ENCODE data around the gene MAP7. TPM values are rescaled to one million over a fixed set of nuclear protein-coding genes. Genes with fewer than 3 reads are reported as not detected.

The MAP7 gene
- polyA plus RNA-seq, 1 donor from 2014 or later, result 5.1 TPM

DNA sequence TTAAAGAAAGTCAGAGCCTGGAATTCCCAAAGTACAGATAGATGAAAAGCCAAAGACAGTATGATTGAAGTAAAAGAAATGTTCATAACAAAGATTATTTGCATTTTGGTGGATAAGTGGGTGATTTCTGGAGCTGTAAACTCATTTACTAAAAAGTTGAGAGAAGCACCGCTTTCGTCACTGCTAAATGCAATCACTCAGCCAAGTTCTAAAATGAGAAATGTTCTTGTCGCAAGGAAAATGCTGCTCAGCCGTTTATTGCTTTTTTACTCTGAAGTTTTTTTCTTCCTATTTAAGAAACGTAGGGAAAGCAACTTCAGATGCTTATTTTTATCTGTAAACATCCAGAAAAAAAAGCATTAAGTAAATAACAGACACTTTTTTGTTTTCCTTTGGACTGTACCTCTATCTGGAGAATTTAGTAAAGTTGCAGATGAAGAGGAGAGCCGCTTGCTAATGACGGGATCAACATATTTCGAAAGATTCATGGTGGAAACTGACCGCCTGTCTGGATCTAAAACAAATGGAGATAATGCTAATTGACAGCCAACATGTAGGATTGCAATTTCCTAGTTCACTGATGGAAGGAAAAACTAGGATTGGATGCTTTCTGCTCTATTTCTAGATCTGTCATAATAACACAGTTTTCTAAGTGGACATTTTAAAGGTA is 166.8 kb downstream of the MAP7 start:
- H4K20me1 ChIP-seq (ENCODE audit: insufficient read depth), result no peaks in the 10 kb centered on the region
- no peak overlapping the region for H2AFZ ChIP-seq (ENCODE audit: low read depth, low read length)
- H3K27me3 ChIP-seq (ENCODE audit: insufficient read depth, low read depth, low read length), result no peaks in the 10 kb centered on the region
- TF ChIP-seq MXI1 (conservative IDR thresholded peaks at IDR 0.05; ENCODE audit: poor library complexity, severe bottlenecking), result no peak
- TF ChIP-seq POLR2AphosphoS5 (IDR thresholded peaks at IDR 0.05), result no peak
- TF ChIP-seq EZH2 (IDR thresholded peaks at IDR 0.05; ENCODE audit: borderline replicate concordance, insufficient read depth, low read length, poor library complexity, severe bottlenecking), result no peak
- no peak for TF ChIP-seq SMC3 (conservative IDR thresholded peaks at IDR 0.05; ENCODE audit: poor library complexity)
- no peak for TF ChIP-seq TAF1 (IDR thresholded peaks at IDR 0.05; ENCODE audit: low read depth)
- no peak for TF ChIP-seq CTCF (IDR thresholded peaks at IDR 0.05; ENCODE audit: poor library complexity, severe bottlenecking)
- TF ChIP-seq, protein P1, sequence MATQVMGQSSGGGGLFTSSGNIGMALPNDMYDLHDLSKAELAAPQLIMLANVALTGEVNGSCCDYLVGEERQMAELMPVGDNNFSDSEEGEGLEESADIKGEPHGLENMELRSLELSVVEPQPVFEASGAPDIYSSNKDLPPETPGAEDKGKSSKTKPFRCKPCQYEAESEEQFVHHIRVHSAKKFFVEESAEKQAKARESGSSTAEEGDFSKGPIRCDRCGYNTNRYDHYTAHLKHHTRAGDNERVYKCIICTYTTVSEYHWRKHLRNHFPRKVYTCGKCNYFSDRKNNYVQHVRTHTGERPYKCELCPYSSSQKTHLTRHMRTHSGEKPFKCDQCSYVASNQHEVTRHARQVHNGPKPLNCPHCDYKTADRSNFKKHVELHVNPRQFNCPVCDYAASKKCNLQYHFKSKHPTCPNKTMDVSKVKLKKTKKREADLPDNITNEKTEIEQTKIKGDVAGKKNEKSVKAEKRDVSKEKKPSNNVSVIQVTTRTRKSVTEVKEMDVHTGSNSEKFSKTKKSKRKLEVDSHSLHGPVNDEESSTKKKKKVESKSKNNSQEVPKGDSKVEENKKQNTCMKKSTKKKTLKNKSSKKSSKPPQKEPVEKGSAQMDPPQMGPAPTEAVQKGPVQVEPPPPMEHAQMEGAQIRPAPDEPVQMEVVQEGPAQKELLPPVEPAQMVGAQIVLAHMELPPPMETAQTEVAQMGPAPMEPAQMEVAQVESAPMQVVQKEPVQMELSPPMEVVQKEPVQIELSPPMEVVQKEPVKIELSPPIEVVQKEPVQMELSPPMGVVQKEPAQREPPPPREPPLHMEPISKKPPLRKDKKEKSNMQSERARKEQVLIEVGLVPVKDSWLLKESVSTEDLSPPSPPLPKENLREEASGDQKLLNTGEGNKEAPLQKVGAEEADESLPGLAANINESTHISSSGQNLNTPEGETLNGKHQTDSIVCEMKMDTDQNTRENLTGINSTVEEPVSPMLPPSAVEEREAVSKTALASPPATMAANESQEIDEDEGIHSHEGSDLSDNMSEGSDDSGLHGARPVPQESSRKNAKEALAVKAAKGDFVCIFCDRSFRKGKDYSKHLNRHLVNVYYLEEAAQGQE (IDR thresholded peaks at IDR 0.05; ENCODE audit: borderline replicate concordance), result no peak
- TF ChIP-seq RAD21 (conservative IDR thresholded peaks at IDR 0.05), result no peak
- TF ChIP-seq EP300 (conservative IDR thresholded peaks at IDR 0.05; ENCODE audit: poor library complexity, severe bottlenecking), result no peak
- no peaks in the 10 kb centered on the region for H3K9me2 ChIP-seq (ENCODE audit: insufficient read depth, low read length)
- no peaks in the 10 kb centered on the region for H3F3A ChIP-seq (ENCODE audit: insufficient read depth, low read length, poor library complexity, severe bottlenecking)
- no peak overlapping the region for H3K9ac ChIP-seq (ENCODE audit: low read length)
- no peak overlapping the region for H3K4me2 ChIP-seq (ENCODE audit: low read length)
- no peaks in the 10 kb centered on the region for H3K36me3 ChIP-seq (ENCODE audit: insufficient read depth, low read length)
- no peak overlapping the region for H3K4me3 ChIP-seq (ENCODE audit: low read length)
- no peaks in the 10 kb centered on the region for H3K9me3 ChIP-seq (ENCODE audit: low read length)
- no peak overlapping the region for H3K27ac ChIP-seq (ENCODE audit: low read length)
- H3K79me2 ChIP-seq (replicated peaks; ENCODE audit: insufficient read depth, low read length), result no peaks in the 10 kb centered on the region

DNA sequence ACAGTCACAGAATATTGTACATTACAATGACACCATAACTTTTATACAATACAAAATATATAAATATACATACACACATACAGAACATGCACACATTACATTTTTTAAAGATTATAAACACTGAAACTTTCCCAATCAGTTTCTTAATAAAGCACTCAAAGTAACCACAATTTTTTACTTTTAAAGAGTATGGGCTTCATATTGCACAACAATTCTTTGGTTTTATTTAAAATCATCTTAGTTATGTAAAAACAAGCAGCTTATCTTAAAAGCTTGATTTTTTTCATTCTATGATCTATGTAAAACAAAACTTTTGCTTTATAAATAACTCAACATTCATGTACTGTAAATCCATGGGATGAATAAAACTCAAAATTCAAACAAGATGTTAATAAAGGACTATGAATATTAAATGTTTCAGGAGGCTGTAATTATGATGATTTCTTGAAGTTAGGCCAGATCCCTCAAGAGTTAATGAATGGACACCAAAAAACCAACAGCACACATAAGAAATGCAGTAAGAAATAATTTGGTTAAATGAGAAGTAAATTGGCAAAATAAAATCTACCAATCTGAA is 167.5 kb downstream of the MAP7 start:
- Histone ChIP-seq H3K4me2 (ENCODE audit: low read length) (no peak overlapping the region), H4K20me1 (ENCODE audit: insufficient read depth) (no peaks in the 10 kb centered on the region), H3K9ac (ENCODE audit: low read length) (no peak overlapping the region), H3K27ac (ENCODE audit: low read length) (no peak overlapping the region), H3K4me3 (ENCODE audit: low read length) (no peak overlapping the region), H3K9me2 (ENCODE audit: insufficient read depth, low read length) (no peaks in the 10 kb centered on the region), H3F3A (ENCODE audit: insufficient read depth, low read length, poor library complexity, severe bottlenecking) (no peaks in the 10 kb centered on the region), H3K9me3 (ENCODE audit: low read length) (no peaks in the 10 kb centered on the region), H2AFZ (ENCODE audit: low read depth, low read length) (no peak overlapping the region), H3K79me2 (replicated peaks; ENCODE audit: insufficient read depth, low read length) (no peaks in the 10 kb centered on the region), H3K36me3 (ENCODE audit: insufficient read depth, low read length) (no peaks in the 10 kb centered on the region), H3K27me3 (ENCODE audit: insufficient read depth, low read depth, low read length) (no peaks in the 10 kb centered on the region)
- TF ChIP-seq MXI1 (conservative IDR thresholded peaks at IDR 0.05; ENCODE audit: poor library complexity, severe bottlenecking) (no peak), POLR2AphosphoS5 (IDR thresholded peaks at IDR 0.05) (no peak), SMC3 (conservative IDR thresholded peaks at IDR 0.05; ENCODE audit: poor library complexity) (no peak), CTCF (IDR thresholded peaks at IDR 0.05; ENCODE audit: poor library complexity, severe bottlenecking) (no peak), EP300 (conservative IDR thresholded peaks at IDR 0.05; ENCODE audit: poor library complexity, severe bottlenecking) (no peak)
- TF ChIP-seq, protein P1 (IDR thresholded peaks at IDR 0.05; ENCODE audit: borderline replicate concordance), result no peak

Data from neural cell (in vitro differentiated cells).